H1 (cell line): ENCODE data around the gene UBR1. TPM values are rescaled to one million over a fixed set of nuclear protein-coding genes. Genes with fewer than 3 reads are reported as not detected.

ENCODE experiments used
- BACH1 ChIP-seq: IDR thresholded peaks from 2 replicates; pipeline ENCODE4 v1.6.1; 2012; ENCODE audit warnings: low read length, improper control_type of control experiment
- CREB1 ChIP-seq: IDR thresholded peaks from 2 replicates; pipeline ENCODE4 v1.6.1; 2012; ENCODE audit warnings: inconsistent platforms
- SIX5 ChIP-seq: IDR thresholded peaks from 2 replicates; pipeline ENCODE4 v1.6.1; 2011; ENCODE audit warnings: mild to moderate bottlenecking, low read depth, low read length
- polyA plus RNA-seq, 7 experiments: library from polyadenylated mRNA; depleted of rRNA in 3 of 7; stranded (reverse) in 5 of 7; unstranded in 2 of 7; fragments of >200 nt in 5 of 7; fragments of 200-250 nt in 2 of 7; gene quantifications; 1 replicate in 5 of 7; 2 replicates in 1 of 7; 4 replicates in 1 of 7; pipeline versions ENCODE4 v1.2.1 to v1.2.3, GENCODE V29; 2011 to 2013; ENCODE audit warnings: missing spikeins in 2 of 7, mixed read lengths in 2 of 7
- total RNA-seq: library from RNA; stranded (reverse); fragmentation: NEBNext Ultra II Directional; extraction: Animal tissue kit (Norgen Biotek cat#: 25700); gene quantifications from 2 replicates; pipeline ENCODE4 v1.2.1, GENCODE V29; 2021

The UBR1 gene
- total and polyA plus RNA-seq, 2 of the 8 experiments (the other 6 are each of a cell fraction or from before 2014, with no cell fraction given), result 3.7 to 18.7 TPM

- no peak for TF ChIP-seq SIX5
- TF ChIP-seq CREB1, result no peak
- TF ChIP-seq BACH1, result no peak
Measured at GRCh38 chr15:42964476-42964875, 141.4 kb downstream of the UBR1 start (continued).
